ENCODE data around the gene CFAP73. TPM values are rescaled to one million over a fixed set of nuclear protein-coding genes. Genes with fewer than 3 reads are reported as not detected.

The CFAP73 gene
- total RNA-seq, 3 donors from 2014 or later (not counting 1 experiment from before 2014, with no cell fraction given), result not detected

- 96% methylated on average over 10 of the region's 12 CpGs for WGBS (ENCODE audit: insufficient coverage)
- H3K9me3 ChIP-seq (ENCODE audit: control insufficient read depth, insufficient read depth, low read length), result no peaks in the 10 kb centered on the region
- peak overlapping the region in 1 of 2 donors; percentile 24 for H3K27ac Mint-ChIP-seq
- TF ChIP-seq, protein P1, sequence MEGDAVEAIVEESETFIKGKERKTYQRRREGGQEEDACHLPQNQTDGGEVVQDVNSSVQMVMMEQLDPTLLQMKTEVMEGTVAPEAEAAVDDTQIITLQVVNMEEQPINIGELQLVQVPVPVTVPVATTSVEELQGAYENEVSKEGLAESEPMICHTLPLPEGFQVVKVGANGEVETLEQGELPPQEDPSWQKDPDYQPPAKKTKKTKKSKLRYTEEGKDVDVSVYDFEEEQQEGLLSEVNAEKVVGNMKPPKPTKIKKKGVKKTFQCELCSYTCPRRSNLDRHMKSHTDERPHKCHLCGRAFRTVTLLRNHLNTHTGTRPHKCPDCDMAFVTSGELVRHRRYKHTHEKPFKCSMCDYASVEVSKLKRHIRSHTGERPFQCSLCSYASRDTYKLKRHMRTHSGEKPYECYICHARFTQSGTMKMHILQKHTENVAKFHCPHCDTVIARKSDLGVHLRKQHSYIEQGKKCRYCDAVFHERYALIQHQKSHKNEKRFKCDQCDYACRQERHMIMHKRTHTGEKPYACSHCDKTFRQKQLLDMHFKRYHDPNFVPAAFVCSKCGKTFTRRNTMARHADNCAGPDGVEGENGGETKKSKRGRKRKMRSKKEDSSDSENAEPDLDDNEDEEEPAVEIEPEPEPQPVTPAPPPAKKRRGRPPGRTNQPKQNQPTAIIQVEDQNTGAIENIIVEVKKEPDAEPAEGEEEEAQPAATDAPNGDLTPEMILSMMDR (IDR thresholded peaks at IDR 0.05), result no peak
- DNase-seq, result no peak
- peaks cover 9% of the 10 kb centered on the region for H3K27me3 ChIP-seq (ENCODE audit: control insufficient read depth, insufficient read depth, low read length)
- H3K9me3 Mint-ChIP-seq, result no peaks in the 10 kb centered on the region
- intact Hi-C loops (cut with micrococcal nuclease), result no loop called here
- ATAC-seq, result no peak
- H3K4me3 Mint-ChIP-seq, result peak overlapping the region; percentile 29
- H3K36me3 ChIP-seq (ENCODE audit: control insufficient read depth, insufficient read depth, low read length), result peaks cover 39% of the 10 kb centered on the region
- no peak overlapping the region for H3K27ac ChIP-seq (ENCODE audit: low read length)
- H3K4me1 Mint-ChIP-seq, result peaks cover 3 to 12% of the 10 kb centered on the region in 2 donors
- peaks cover 31% of the 10 kb centered on the region for H3K4me1 ChIP-seq (ENCODE audit: control insufficient read depth, insufficient read depth, low read length)
- peaks cover 11 to 14% of the 10 kb centered on the region in 2 donors for H3K27me3 Mint-ChIP-seq (ENCODE audit: low read depth in 2 of 2)
- no peak overlapping the region for H3K4me3 ChIP-seq (ENCODE audit: low read length)
- H3K36me3 Mint-ChIP-seq, result peaks cover 9% of the 10 kb centered on the region
These were observed 7.8 kb downstream of the CFAP73 start for GRCh38 chr12:113157218-113157859.

- Mint-ChIP-seq H3K36me3 (peaks cover 9% of the 10 kb centered on the region), H3K4me3 (no peak overlapping the region)
- peaks cover 52% of the 10 kb centered on the region for H3K36me3 ChIP-seq (ENCODE audit: control insufficient read depth, insufficient read depth, low read length)
These were observed 9.1 kb downstream of the CFAP73 start for GRCh38 chr12:113158439-113159203.

DNA sequence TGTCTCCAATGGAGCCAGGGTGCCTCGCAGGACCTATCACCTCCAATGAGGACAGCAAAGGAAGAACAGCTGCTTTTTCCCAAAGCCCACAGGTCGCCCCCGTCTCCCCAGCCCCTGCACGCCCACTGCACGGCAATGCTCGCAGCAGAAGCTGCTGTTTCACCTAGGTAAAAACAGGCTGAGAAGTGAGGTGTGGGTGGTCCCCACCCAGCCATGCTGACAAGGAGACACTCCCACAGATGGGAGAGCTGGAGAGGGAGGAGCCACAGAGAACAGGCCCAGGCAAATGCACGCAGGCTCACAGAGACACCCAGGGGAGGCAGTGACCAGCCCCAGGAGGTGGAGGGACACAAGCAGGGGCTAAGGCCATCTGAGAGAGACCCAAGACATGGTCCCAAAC is 10.4 kb downstream of the CFAP73 start:
- peaks cover 9% of the 10 kb centered on the region for H3K36me3 Mint-ChIP-seq
- peaks cover 0 to 8% of the 10 kb centered on the region in 2 donors for H3K27me3 Mint-ChIP-seq (ENCODE audit: low read depth in 2 of 2)
- Histone ChIP-seq H3K27ac (ENCODE audit: low read length) (no peak overlapping the region), H3K36me3 (ENCODE audit: control insufficient read depth, insufficient read depth, low read length) (peaks cover 59% of the 10 kb centered on the region), H3K27me3 (ENCODE audit: control insufficient read depth, insufficient read depth, low read length) (peaks cover 4% of the 10 kb centered on the region), H3K4me1 (ENCODE audit: control insufficient read depth, insufficient read depth, low read length) (peaks cover 8% of the 10 kb centered on the region), H3K4me3 (ENCODE audit: low read length) (no peak overlapping the region), H3K9me3 (ENCODE audit: control insufficient read depth, insufficient read depth, low read length) (no peaks in the 10 kb centered on the region)
- no peak overlapping the region for H3K27ac Mint-ChIP-seq
- intact Hi-C loops (cut with micrococcal nuclease), result no loop called here
- ATAC-seq, result no peak
- no peaks in the 10 kb centered on the region for H3K4me1 Mint-ChIP-seq
- TF ChIP-seq, protein P1 (IDR thresholded peaks at IDR 0.05), result no peak
- no peak overlapping the region for H3K4me3 Mint-ChIP-seq
- WGBS (ENCODE audit: insufficient coverage), result 97% methylated on average over 7 of the region's 7 CpGs
- DNase-seq, result no peak
- H3K9me3 Mint-ChIP-seq, result no peaks in the 10 kb centered on the region

More at GRCh38 chr12:113158439-113159203, 9.1 kb downstream of the CFAP73 start:
- peaks cover 20% of the 10 kb centered on the region for H3K4me1 ChIP-seq (ENCODE audit: control insufficient read depth, insufficient read depth, low read length)
- H3K27ac Mint-ChIP-seq, result no peak overlapping the region
- no peaks in the 10 kb centered on the region for H3K9me3 ChIP-seq (ENCODE audit: control insufficient read depth, insufficient read depth, low read length)
- TF ChIP-seq, protein P1 (IDR thresholded peaks at IDR 0.05), result no peak
- H3K27ac ChIP-seq (ENCODE audit: low read length), result no peak overlapping the region
- H3K4me3 ChIP-seq (ENCODE audit: low read length), result no peak overlapping the region
- H3K4me1 Mint-ChIP-seq, result no peaks in the 10 kb centered on the region
- H3K27me3 ChIP-seq (ENCODE audit: control insufficient read depth, insufficient read depth, low read length), result peaks cover 7% of the 10 kb centered on the region
- H3K9me3 Mint-ChIP-seq, result no peaks in the 10 kb centered on the region
- ATAC-seq (no peak), DNase-seq (no peak)
- intact Hi-C loops (cut with micrococcal nuclease), result no loop called here
- WGBS (ENCODE audit: insufficient coverage), result 97% methylated on average over 26 of the region's 26 CpGs
- H3K27me3 Mint-ChIP-seq (ENCODE audit: low read depth in 2 of 2), result peaks cover 4 to 8% of the 10 kb centered on the region in 2 donors

Measured in natural killer cell (primary cell).